Activated naive CD4-positive, alpha-beta T cell treated with anti-CD3 and anti-CD28 coated beads, Interleukin-2, amount 50 U/mL, for 16 hours (primary cell): ENCODE data around the gene TESMIN.

ENCODE experiments used
- DNase-seq: peaks from one replicate; pipeline ENCODE4 v3.0.0-alpha.2; 2020

TESMIN gene, protein sequence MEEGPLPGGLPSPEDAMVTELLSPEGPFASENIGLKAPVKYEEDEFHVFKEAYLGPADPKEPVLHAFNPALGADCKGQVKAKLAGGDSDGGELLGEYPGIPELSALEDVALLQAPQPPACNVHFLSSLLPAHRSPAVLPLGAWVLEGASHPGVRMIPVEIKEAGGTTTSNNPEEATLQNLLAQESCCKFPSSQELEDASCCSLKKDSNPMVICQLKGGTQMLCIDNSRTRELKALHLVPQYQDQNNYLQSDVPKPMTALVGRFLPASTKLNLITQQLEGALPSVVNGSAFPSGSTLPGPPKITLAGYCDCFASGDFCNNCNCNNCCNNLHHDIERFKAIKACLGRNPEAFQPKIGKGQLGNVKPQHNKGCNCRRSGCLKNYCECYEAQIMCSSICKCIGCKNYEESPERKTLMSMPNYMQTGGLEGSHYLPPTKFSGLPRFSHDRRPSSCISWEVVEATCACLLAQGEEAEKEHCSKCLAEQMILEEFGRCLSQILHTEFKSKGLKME

DNA sequence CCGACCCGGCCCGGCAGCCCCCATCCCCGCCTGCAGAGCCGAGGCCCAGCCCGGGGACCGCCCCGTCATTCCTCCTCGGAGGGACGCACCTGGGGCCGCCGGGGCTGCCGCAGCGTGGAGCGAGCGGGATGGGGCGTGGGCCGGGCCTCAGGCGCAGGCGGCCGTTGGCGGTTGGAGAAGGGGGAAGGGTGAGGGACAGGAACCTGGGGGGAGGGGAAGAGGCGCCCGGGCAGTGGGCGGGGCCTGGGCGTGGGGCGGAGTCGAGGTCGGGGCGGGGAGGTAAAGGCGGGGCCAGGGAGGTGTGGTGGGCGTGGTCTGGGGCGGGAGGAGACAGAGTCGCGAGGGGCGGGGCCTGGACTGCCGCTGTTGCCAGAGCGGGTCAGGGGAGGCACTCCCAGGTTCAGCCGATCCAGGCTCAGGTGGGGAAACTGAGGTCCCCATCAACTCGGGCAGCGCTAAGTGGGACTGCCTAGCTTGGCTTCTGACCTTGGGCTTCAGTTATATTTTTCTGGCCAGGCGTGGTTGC lies at the start of gene TESMIN:
TSS of gene TESMIN (minus strand) at position 190 of the 526 bp plus-strand sequence. CDS start 860 bp downstream, outside the sequence.
- peak; percentile 89 for DNase-seq

DNA sequence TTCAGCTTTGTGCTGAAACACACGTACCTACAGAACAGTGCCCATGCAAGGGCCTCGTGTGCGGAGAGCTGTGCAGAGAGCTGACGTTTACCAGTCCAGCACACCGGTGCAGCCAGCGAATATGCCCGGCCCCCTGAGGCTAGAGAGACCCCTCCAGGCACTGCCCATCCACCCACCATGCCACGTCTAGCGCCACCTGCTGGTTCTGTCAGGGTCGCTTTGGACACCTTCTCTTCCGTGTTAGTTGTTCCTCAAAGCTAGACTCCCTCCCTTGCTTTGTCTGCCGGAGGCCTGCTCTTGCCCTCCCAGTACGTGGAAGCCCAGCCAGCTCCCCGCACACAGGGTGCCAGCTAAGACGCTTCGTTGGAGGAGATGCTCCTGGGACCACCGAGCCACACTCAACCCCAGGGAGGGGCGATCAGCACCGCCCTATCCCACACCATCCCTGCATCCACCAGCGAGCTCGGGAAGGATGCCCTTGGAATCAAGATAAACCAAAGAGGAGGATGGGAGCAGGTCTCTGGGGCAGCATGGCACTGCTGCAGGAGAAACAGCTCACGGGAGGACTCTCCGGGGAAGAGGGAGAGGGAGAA lies 47.0 kb upstream of the TESMIN start:
- peak; percentile 50 for DNase-seq

DNA sequence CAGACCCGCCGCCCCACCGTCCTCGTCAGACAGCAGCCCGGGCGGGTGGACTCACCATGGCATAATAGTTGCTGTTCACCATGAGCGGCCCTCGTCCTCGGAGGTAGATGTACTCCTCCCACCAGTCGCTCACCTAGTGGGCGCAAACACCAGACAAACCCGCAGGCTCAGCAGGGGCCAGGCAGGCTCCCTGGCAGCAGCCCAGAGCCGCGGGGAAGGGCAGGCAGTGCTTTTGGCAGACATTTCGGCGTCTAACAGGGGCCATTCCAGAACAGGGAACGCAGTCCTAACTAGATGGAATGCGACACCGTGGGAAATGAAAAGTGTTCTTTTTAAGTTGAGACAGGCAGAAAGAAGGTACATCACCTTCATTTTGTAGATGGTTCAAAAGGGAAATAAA lies 45.5 kb upstream of the TESMIN start:
- DNase-seq, result no peak

DNA sequence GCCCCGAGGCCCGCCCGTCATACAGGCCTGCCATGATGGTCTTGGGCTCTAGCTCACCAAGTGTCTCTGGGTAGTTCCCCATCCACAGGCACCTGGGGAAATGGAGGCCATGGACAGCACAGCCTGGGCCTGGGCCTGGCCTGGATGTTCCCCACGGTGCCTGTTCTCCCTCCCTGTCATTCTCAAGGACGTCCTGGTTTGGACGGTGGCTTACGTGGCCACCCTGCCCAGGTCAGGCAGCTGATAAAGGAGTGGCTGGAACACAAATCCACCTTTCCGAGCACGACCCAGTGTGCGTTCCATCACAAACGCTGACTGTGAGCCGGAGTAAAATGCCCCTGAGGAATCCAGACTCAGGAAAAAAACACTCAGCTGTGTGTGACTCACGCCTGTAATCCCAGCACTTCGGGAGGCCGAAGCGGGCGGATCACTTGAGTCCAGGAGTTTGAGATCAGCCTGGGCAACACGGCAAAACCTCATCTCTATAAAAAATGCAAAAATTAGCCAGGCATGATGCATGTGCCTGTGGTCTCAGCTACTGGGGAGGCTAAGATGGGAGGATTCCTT lies 41.2 kb upstream of the TESMIN start:
- no peak for DNase-seq

DNA sequence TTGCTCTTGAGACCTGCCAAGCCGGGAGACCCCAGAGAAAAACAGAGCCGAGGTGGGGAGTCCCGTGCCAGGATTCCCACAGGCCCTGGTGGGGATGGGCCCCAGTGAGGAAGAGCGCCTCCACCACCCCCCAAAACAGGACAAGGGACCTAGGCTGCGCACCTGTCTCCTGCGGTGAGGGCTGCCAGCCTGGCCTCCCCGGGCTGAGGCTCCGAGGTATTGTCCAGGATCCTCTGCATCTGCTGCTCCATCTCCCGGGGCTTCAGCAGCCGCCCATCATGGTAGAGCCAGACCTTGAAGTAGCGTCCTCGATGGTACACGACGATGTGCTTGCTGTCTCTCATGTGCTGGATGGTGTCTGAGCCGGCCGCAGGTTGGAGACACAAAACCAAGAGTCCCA lies 33.3 kb upstream of the TESMIN start:
- DNase-seq, result no peak

DNA sequence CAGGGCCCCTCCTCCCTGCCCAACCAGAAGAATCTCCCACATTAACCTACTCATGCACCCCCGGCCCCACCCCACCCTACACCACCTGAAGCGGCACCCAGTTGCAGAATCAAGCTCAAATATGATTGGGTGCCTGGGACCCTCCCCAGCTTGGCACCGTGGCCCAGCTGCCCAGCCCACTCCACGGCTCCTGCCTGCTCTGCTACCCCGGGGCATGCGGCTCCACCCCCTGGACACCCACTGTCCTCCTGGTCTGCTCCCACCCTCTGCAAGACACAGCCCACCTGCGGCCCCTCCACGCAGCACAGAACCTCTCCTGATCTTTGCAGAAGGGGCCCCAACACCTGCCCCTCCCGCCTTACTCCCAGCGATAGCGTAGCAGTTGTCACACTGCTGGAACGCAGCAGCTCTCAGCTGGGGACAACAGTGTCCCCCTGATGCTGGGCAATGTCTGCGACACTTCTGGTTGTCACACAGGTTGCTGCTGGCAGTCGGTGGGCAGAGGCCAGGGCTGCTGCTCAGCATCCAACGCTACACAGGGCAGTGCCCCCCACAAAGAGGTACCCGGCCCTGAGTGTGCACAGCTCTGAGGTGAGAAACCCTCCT lies 32.0 kb upstream of the TESMIN start:
- no peak for DNase-seq

DNA sequence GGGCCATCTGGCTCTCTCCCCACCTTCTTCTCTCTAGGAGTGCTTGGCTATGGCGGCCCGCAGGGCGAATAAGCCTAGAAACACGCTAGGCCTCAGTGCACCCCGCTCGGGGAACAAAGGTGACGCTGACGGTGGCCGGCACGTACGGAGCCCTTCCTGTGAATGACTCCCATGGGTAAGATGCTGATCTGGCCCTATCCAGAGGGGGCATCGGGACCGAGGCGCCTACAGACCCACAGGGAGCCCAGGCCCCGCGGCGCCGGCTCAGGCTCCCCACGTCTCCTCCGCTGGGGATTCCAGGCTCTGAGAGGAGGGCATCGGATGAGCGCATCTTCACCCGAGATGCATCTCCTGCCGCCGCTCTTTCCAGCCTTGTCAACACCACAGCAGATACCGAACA lies 31.4 kb upstream of the TESMIN start:
- DNase-seq, result no peak

DNA sequence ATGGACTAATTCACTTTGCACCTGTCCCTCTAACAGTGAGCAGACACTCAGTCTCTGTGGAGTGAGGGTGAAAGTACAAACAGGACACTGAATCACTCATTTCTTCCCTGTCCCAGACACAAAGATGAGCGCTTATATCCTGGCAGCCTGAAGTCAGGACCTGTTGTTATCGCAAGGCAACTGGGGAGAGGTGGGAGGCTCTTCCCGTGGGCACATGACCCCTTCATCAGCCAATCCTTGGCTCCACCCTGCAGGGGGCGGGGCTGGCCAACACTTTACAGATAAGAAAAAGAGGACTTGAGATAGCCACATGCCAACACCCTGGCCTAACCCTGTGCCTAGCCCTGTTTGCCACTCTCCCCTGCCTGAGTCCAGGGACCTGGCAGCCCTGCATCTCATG lies 29.5 kb upstream of the TESMIN start:
- no peak for DNase-seq

DNA sequence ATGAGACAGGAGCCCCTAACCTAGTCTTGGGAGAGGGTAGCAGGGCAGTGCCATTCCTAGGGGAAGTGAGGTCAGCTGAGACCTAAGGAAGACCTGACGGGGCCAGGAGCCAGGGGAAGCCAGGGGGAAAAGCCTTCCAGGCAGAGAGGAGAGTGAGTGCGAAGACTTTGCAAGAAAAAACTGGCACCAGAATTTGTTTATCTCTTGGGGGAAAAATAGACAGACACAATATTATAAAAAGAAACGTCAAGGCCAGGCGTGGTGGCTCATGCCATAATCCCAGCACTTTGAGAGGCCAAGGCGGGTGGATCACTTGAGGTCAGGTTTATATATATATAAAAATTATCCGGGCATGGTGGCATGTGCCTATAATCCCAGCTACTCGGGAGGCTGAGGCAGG lies 26.9 kb upstream of the TESMIN start:
- DNase-seq, result no peak

DNA sequence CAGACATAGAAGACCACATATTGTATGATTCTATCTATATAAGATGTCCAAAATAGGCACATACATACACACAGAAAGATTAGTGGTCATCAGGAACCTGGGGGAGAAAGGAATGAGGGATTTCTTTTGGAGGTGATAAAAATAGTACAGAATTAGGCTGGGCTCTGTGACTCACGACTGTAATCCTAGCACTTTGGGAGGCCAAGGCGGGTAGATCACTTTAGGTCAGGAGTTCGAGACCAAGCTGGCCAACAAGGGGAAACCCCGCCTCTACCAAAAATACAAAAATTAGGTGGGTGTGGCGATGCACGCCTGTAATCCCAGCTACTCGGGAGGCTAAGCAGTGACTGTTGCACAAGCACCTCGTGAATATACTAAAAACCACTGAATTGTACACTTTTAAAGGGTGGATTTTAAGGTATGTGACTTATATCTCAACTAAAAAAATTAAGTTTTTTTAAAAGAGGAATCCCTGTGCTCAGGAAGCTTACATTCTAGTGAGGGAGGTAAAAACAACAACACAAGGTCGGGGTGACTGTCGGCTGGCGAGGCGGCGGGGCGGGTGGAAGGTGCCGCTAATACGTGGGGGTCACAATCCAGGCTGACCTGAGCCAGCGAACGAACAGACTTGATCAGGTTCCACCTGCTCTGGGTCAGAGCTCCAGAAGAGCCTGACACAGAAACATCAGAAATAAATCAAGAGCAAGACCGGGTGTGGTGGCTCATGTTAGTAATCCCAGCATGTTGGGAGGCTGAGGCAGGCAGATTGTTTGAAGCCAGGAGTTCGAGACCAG lies 25.3 kb upstream of the TESMIN start:
- DNase-seq, result no peak

DNA sequence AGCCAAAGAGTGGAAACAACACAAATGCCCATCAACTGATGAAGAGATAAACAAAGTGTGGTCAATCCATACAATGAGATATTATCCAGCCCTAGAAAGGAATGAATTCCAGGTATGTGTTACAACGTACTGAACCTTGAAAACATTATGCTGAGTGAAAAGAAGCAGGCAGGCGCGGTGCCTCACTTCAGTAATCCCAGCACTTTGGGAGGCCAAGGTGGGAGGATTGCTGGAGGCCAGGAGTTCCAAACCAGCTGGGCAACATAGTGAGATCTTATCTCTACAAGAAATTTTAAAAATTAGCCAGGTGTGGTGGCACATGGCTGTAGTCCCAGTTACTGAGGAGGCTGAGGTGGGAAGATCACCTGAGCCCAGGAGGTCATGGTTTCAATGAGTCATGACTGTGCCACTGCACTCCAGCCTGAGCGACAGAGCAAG lies 24.6 kb upstream of the TESMIN start:
- DNase-seq, result no peak

DNA sequence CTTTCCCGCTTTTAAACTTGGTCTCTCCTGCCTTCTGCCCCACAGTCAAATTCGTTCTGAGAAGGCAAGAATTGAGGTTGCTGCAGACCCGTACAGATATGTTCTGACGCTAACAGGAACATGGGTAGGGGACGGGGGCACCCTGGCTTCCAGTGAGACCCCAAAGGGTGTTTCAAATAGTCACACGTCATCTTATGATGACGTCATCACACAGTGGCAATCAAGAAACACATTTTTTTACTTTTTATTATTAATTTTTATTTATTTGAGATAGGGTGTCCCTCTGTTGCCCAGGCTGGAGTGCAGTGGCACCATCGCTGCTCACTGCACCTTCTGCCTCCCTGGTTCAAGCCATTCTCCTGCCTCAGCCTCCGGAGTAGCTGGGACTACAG lies 22.9 kb upstream of the TESMIN start:
- no peak for DNase-seq

DNA sequence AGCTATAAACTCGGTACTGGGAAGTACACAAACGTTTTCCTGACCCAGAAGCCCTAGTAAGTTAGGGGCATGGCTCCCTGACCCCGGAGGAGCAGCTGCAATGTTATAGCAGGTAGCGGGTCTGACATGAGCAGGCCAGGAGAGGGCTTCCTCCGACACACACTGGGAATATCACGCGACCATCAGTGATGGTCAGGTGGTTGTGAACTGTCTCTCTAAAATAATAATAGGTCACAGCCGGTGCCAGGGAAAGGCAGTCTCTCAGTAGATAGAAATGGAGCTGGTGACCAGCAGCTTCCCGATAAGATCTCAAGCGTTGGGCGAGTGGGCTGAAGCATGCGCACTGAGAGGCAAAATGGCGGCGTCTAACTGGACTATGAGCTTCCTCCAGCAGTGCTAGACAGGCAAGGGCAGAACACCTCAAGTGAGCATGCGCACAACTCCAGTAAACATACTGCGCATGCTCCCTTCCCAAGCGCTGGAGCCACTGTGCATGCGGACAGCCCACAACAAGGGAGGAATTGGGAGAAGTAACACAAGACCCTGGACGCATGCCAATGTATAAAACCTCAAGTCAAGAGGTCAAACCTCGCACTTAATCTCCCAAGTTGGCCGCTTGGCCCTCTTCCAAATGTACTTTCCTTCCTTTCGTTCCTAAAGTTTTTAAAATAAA lies 22.3 kb upstream of the TESMIN start:
- no peak for DNase-seq

DNA sequence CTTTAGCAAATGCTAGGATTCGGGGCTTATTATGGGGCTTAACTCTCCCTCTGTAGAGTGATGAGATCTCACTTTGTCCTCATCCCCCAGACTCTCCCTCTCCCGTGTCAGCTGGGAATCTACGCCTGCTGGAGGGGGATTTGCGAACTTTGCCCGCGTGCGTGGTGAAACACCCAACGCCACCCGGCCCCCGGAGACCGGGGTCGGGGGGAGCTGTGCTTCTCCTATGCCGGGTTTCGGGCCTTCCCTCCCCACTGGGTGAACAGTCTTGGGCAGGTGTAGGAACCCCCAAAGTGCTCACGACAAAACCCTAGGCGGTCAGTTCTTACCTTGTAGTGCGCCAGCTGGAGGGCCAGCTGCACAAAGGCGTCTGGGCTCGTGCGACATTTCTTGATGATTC lies 21.6 kb upstream of the TESMIN start:
- DNase-seq, result no peak

DNA sequence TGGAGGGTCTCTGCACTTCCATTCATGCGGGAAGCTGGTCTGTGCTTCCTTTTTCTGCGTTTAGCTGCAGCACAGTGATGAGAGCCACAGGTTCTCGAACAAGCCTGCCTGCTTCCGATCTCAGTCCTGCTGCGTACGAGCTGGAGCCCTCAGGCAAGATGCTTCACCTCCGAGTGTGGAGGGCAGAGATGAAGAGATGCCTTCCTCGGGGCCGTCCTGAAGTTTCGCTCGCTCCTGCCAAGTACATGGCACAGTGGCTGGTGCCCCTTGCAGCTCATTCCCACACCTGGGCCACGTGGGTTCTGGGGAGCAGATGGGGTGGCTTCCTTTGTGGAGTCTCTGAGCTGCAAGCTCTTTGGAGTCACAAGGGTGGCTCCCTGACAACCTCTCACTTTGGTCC lies 19.5 kb upstream of the TESMIN start:
- DNase-seq, result no peak

DNA sequence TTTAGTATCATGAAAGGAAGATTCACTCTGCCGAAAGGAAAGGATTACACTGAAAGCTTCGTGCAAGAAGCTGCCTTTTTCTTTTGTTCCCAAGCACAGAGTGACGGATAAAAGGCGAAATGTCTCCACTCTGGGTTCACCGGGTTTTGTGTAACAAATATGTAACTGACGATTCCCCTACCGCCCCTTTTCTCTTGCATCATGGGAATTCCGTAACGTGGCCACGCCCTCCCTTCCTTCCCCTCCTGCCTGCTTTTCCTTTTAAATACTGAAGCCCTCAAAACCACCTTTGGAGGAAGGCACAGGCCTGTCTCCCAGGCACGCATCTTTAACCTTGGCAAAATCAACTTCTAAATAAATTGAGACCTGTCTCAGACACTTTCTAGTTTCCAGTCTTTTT lies 16.4 kb upstream of the TESMIN start:
- DNase-seq, result no peak

DNA sequence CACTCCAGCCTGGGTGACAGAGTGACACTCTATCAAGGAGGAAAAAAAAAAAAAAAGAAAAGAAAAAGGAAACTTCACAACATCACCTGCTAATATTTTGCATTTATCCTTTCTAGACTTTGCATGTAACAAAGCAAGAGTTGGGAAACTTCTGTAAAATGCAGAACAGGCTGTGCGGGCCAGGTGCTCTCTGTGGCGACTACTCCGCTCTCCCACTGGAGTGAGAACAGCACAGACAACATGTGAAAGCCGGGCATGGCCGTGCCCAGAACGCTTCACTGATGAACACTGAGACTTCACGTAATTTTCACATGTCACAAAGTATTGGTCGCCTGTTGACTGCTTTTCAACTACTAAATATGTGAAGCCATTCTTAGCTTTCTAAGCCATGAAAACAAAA lies 15.5 kb upstream of the TESMIN start:
- DNase-seq, result no peak

DNA sequence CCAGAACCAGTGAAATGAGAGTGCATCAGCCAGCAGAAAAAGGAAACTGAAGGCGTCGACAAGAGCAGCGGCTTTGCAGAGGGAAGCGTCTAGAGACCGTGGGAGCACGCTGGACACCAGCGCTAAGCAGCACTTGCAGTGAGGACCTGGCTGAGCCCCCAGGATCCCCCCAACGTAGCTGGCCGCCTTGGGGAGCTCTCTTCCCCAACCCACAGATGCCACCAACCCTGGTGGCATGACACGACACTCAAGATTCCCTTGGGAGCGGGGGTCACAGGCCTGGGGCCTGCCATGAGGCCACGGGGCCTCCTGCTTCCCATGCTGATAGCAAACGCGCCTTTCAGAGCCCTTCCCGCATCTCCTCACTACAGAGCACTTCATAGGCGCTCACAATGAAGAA lies 13.4 kb upstream of the TESMIN start:
- DNase-seq, result no peak

DNA sequence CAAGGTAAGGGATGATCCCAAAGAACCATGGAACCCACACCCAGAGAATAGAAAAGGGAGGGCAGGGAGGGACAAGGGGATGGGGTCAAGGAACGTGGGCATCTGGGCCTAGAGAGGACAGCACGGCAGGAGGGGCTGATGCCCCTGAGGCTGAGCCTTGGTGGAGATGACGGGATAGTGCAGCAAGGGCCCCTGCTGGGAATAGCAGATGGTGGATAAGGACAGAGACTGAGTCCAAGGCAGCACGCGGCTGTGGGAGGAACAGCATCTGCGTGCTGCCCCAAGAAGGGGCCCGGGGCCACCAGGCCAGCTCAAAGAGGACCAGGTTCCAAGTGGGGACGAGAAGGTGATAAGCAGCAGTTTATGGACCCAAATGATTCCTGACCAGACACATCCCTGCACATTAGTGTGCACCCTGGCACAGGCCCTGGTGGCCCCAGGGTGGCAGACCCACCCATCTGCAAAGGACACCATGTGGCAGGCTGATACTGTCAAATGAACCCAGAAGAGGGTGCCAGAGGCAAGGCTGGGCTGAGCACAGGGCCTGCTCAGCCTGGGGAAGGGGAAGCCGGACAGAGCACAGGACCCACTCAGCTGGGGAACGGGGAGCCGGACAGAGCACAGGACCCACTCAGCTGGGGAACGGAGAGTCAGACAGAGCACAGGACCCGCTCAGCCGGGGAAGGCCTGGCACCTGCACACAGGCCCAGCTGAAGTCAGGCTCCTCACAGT lies 12.8 kb upstream of the TESMIN start:
- no peak for DNase-seq

DNA sequence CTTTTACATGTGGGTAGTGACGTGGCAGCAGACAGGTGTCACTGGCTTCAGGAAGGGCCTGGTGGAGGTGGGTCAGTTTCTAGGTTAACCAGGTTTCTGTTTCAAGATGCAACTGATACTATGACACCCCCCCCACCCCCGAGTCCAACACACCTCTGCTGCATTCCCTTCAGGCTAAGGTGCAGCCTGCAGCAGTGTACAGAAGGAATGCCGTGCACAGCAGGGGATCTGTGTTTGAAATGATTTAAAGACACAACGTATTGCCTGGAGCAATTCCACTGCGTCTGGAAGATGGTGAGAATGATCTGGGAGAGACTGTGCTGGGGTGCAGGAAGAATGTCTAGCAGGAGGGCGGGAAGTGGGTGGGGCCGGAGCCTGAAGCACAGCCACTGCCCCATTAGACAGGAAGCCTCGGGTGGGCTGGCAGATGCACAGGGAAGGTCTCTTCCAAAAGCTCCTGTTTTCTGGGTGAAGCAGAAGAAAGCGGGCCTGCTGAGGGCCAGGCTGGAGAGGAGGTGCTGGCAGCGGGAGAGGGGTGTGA lies 11.9 kb upstream of the TESMIN start:
- DNase-seq, result no peak

DNA sequence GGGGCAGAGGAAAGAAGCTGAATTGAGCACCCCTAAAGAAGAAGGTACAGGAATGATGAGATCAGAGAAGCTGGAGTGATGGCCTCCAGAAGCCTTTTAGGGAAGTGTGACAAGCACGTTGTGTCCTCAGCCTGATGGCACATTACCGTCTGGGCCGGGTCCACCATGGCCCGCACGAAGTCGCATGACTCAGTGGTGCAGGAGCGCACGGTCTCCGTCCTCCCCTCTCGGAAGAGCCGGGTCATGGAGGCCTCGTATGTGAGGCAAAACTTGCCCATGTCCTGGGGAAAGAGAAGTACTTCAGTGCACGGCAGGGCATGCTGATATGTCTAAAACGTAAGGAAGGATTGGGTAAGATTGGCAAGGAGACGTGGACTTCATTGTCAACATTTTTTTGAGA lies 11.2 kb upstream of the TESMIN start:
- no peak for DNase-seq
